ENCODE measurements around the gene CDC20.

DNA sequence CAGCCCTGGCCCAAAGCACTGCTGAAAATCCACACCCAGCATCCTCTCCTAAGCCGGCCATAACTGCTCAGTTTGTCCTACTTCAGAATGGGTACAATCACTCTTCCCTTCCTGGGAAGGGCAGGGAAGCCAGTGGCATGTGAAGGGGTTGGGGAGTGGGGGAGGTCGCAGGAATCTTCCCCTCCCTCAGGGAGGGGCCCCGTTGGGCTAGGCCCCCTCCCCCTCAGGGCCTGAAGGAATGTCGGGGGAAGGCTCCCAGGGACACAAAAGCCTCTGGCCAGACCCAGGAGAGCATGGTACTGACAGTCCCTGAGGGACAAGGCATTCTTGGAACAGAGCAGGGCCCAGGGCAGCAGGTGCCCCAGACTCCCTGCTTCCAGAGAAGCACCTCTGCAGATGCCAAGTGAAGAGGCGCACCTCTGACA lies 7.8 kb downstream of the CDC20 start:
- TF ChIP-seq, protein P1, sequence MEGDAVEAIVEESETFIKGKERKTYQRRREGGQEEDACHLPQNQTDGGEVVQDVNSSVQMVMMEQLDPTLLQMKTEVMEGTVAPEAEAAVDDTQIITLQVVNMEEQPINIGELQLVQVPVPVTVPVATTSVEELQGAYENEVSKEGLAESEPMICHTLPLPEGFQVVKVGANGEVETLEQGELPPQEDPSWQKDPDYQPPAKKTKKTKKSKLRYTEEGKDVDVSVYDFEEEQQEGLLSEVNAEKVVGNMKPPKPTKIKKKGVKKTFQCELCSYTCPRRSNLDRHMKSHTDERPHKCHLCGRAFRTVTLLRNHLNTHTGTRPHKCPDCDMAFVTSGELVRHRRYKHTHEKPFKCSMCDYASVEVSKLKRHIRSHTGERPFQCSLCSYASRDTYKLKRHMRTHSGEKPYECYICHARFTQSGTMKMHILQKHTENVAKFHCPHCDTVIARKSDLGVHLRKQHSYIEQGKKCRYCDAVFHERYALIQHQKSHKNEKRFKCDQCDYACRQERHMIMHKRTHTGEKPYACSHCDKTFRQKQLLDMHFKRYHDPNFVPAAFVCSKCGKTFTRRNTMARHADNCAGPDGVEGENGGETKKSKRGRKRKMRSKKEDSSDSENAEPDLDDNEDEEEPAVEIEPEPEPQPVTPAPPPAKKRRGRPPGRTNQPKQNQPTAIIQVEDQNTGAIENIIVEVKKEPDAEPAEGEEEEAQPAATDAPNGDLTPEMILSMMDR (IDR thresholded peaks at IDR 0.05) = no peak
- no peak for TF ChIP-seq EP300 (IDR thresholded peaks at IDR 0.05)
- TF ChIP-seq POLR2A (IDR thresholded peaks at IDR 0.05) = no peak
- no peak for TF ChIP-seq POLR2AphosphoS5 (IDR thresholded peaks at IDR 0.05)

All from stomach (tissue), 4 donors.